NCI-H774 (cell line): ENCODE data around the gene ITIH5.
"Not testable (repeated sequence)": the region's sequence is repeated elsewhere in the genome, so short reads cannot be mapped to it uniquely, and the experiment has no call there.

Source experiments
- DNase-seq: peaks from one replicate; lab custom pipeline; 2025; lab: John Stamatoyannopoulos, UW

Gene ITIH5

GRCh38 chr10:7666253-7667023, at the start of gene ITIH5:
ITIH5 (minus strand) TSS chr10:7666966; CDS start chr10:7666892, 74 bp downstream.
- no peak for DNase-seq

- DNase-seq: no peak
These were observed 48.7 kb upstream of the ITIH5 start for GRCh38 chr10:7715515-7715914.

GRCh38 chr10:7711075-7711474, 44.3 kb upstream of the ITIH5 start:
- DNase-seq: not testable (repeated sequence)

- no peak for DNase-seq
These were observed 43.7 kb upstream of the ITIH5 start for GRCh38 chr10:7710446-7710845.

GRCh38 chr10:7708832-7709231, 42.1 kb upstream of the ITIH5 start:
- DNase-seq: no peak

- DNase-seq: no peak
These were observed 41.3 kb upstream of the ITIH5 start for GRCh38 chr10:7707858-7708622.

GRCh38 chr10:7707102-7707501, 40.3 kb upstream of the ITIH5 start:
- DNase-seq: no peak

GRCh38 chr10:7706534-7707073, 39.8 kb upstream of the ITIH5 start:
- no peak for DNase-seq

- DNase-seq: no peak
These were observed 38.6 kb upstream of the ITIH5 start for GRCh38 chr10:7705341-7705740.

- DNase-seq: no peak
These were observed 37.6 kb upstream of the ITIH5 start for GRCh38 chr10:7704071-7705016.

- DNase-seq: no peak
These were observed 36.4 kb upstream of the ITIH5 start, which contains the start of gene ITIH2 for GRCh38 chr10:7703140-7703539. ITIH2 (plus strand) TSS chr10:7703316; CDS start chr10:7703435, 119 bp downstream.

GRCh38 chr10:7702288-7702812, 35.6 kb upstream of the ITIH5 start:
- DNase-seq: no peak

GRCh38 chr10:7701158-7701742, 34.5 kb upstream of the ITIH5 start:
- no peak for DNase-seq

- no peak for DNase-seq
These were observed 33.9 kb upstream of the ITIH5 start for GRCh38 chr10:7700577-7701125.

GRCh38 chr10:7697426-7697825, 30.7 kb upstream of the ITIH5 start:
- DNase-seq: no peak

- DNase-seq: no peak
These were observed 29.8 kb upstream of the ITIH5 start for GRCh38 chr10:7696545-7696944.

GRCh38 chr10:7693194-7693593, 26.4 kb upstream of the ITIH5 start:
- not testable (repeated sequence) for DNase-seq

- DNase-seq: not testable (repeated sequence)
These were observed 25.6 kb upstream of the ITIH5 start for GRCh38 chr10:7692368-7692767.

GRCh38 chr10:7690885-7691597, 24.3 kb upstream of the ITIH5 start:
- DNase-seq: not testable (repeated sequence)

- no peak for DNase-seq
These were observed 22.8 kb upstream of the ITIH5 start for GRCh38 chr10:7689591-7689990.
